HFFc6 (cell line): Measurements from ENCODE around the gene ANAPC2. TPM values are rescaled to one million over a fixed set of nuclear protein-coding genes. Genes with fewer than 3 reads are reported as not detected.

Source experiments
- DNase-seq: peaks from one replicate; pipeline ENCODE4 v3.0.0-alpha.2; 2018
- H3K27ac Mint-ChIP-seq: 2 replicates; pipeline ENCODE4 v1.8.0; 2020; ENCODE audit warnings: mild to moderate bottlenecking, mixed read lengths
- H3K27me3 Mint-ChIP-seq: 2 replicates; pipeline ENCODE4 v1.8.0; 2021; ENCODE audit warnings: mild to moderate bottlenecking, moderate library complexity, mixed read lengths; ENCODE audit not compliant: insufficient read depth
- H3K36me3 Mint-ChIP-seq: 2 replicates; pipeline ENCODE4 v1.8.0; 2021; ENCODE audit warnings: low read depth, mixed read lengths
- H3K4me1 Mint-ChIP-seq: 2 replicates; pipeline ENCODE4 v1.8.0; 2020; ENCODE audit warnings: low read depth, mixed read lengths
- H3K4me3 Mint-ChIP-seq: 2 replicates; pipeline ENCODE4 v1.8.0; 2020; ENCODE audit warnings: mild to moderate bottlenecking, moderate library complexity, mixed read lengths
- H3K9me3 Mint-ChIP-seq: 2 replicates; pipeline ENCODE4 v1.8.0; 2020; ENCODE audit warnings: mild to moderate bottlenecking, mixed read lengths
- total RNA-seq, 6 experiments: library from RNA; stranded (reverse); fragmentation: NEBNext Ultra II Directional; extraction: Animal tissue kit (Norgen Biotek cat#: 25700); gene quantifications; 2 replicates in 1 of 6; 3 replicates in 5 of 6; pipeline ENCODE4 v1.2.3, GENCODE V29; 2021
- TF ChIP-seq, protein P1 (sequence below): fragments of 200-600 bp; sonication (generic); IDR thresholded peaks from 2 replicates; pipeline ENCODE4 v1.5.0; 2021; ENCODE audit warnings: antibody characterized with exemption, mild to moderate bottlenecking

Gene ANAPC2
- total RNA-seq, 6 experiments from 2014 or later = 34.8 to 41.5 (median 37.4) TPM

GRCh38 chr9:137156567-137157375 lies 31.6 kb downstream of the ANAPC2 start:
- peaks cover 15% of the 10 kb centered on the region for H3K27me3 Mint-ChIP-seq
- H3K36me3 Mint-ChIP-seq = no peaks in the 10 kb centered on the region
- H3K4me1 Mint-ChIP-seq = no peaks in the 10 kb centered on the region
- H3K27ac Mint-ChIP-seq = no peak overlapping the region
- H3K4me3 Mint-ChIP-seq = no peak overlapping the region
- DNase-seq = no peak
- TF ChIP-seq, protein P1, sequence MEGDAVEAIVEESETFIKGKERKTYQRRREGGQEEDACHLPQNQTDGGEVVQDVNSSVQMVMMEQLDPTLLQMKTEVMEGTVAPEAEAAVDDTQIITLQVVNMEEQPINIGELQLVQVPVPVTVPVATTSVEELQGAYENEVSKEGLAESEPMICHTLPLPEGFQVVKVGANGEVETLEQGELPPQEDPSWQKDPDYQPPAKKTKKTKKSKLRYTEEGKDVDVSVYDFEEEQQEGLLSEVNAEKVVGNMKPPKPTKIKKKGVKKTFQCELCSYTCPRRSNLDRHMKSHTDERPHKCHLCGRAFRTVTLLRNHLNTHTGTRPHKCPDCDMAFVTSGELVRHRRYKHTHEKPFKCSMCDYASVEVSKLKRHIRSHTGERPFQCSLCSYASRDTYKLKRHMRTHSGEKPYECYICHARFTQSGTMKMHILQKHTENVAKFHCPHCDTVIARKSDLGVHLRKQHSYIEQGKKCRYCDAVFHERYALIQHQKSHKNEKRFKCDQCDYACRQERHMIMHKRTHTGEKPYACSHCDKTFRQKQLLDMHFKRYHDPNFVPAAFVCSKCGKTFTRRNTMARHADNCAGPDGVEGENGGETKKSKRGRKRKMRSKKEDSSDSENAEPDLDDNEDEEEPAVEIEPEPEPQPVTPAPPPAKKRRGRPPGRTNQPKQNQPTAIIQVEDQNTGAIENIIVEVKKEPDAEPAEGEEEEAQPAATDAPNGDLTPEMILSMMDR = no peak
- no peaks in the 10 kb centered on the region for H3K9me3 Mint-ChIP-seq

GRCh38 chr9:137152844-137153405 lies 35.4 kb downstream of the ANAPC2 start:
- H3K4me3 Mint-ChIP-seq = no peak overlapping the region
- H3K27ac Mint-ChIP-seq = no peak overlapping the region
- no peak for DNase-seq
- no peaks in the 10 kb centered on the region for H3K36me3 Mint-ChIP-seq
- no peaks in the 10 kb centered on the region for H3K4me1 Mint-ChIP-seq
- TF ChIP-seq, protein P1 = no peak
- H3K9me3 Mint-ChIP-seq = no peaks in the 10 kb centered on the region
- H3K27me3 Mint-ChIP-seq = peaks cover 1% of the 10 kb centered on the region

- Mint-ChIP-seq H3K27me3 (peaks cover 1% of the 10 kb centered on the region), H3K9me3 (no peaks in the 10 kb centered on the region), H3K4me3 (no peak overlapping the region), H3K4me1 (no peaks in the 10 kb centered on the region), H3K36me3 (no peaks in the 10 kb centered on the region), H3K27ac (no peak overlapping the region)
- peak; percentile 17 for DNase-seq
- TF ChIP-seq, protein P1 = no peak
Measured at GRCh38 chr9:137150617-137151457, 37.5 kb downstream of the ANAPC2 start.

- TF ChIP-seq, protein P1 = no peak
- H3K36me3 Mint-ChIP-seq = no peaks in the 10 kb centered on the region
- H3K4me1 Mint-ChIP-seq = no peaks in the 10 kb centered on the region
- peaks cover 1% of the 10 kb centered on the region for H3K27me3 Mint-ChIP-seq
- no peak overlapping the region for H3K4me3 Mint-ChIP-seq
- no peaks in the 10 kb centered on the region for H3K9me3 Mint-ChIP-seq
- H3K27ac Mint-ChIP-seq = no peak overlapping the region
- no peak for DNase-seq
Measured at GRCh38 chr9:137149942-137150616, 38.3 kb downstream of the ANAPC2 start.

DNA sequence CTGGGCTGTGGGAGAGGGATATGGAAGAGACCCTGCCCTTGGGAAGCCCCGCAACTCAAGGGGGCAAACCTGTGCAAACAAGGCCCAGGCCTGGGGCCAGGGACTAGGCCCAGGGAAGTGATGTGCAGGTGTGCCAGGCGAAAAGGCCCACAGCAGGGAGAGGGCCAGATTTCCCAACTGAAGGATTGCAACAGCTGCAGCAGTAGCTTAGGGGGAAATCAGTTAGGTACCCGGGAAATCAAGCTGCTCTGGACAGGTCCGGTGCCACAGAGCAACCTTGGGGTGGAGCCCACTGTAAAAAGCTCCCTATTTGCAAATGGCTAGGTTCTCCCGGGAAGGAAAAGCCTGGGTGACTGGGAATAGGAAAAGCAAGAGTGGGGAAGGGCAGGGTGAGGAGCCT lies 39.0 kb downstream of the ANAPC2 start:
- Mint-ChIP-seq H3K9me3 (no peaks in the 10 kb centered on the region), H3K27ac (no peak overlapping the region), H3K4me3 (no peak overlapping the region)

More for the DNA sequence above, 39.0 kb downstream of the ANAPC2 start:
- DNase-seq = no peak
- Mint-ChIP-seq H3K27me3 (peaks cover 1% of the 10 kb centered on the region), H3K4me1 (no peaks in the 10 kb centered on the region), H3K36me3 (no peaks in the 10 kb centered on the region)
- TF ChIP-seq, protein P1 = no peak
